DMS79 treated with DMSO at 0.1 percent for 48 hours (cell line): ENCODE measurements around the gene DOLK.
"Not testable (repeated sequence)": the region's sequence is repeated elsewhere in the genome, so short reads cannot be mapped to it uniquely, and the experiment has no call there.

Experiments
- DNase-seq: peaks from one replicate; lab custom pipeline; 2025; lab: John Stamatoyannopoulos, UW

The DOLK gene

DNA sequence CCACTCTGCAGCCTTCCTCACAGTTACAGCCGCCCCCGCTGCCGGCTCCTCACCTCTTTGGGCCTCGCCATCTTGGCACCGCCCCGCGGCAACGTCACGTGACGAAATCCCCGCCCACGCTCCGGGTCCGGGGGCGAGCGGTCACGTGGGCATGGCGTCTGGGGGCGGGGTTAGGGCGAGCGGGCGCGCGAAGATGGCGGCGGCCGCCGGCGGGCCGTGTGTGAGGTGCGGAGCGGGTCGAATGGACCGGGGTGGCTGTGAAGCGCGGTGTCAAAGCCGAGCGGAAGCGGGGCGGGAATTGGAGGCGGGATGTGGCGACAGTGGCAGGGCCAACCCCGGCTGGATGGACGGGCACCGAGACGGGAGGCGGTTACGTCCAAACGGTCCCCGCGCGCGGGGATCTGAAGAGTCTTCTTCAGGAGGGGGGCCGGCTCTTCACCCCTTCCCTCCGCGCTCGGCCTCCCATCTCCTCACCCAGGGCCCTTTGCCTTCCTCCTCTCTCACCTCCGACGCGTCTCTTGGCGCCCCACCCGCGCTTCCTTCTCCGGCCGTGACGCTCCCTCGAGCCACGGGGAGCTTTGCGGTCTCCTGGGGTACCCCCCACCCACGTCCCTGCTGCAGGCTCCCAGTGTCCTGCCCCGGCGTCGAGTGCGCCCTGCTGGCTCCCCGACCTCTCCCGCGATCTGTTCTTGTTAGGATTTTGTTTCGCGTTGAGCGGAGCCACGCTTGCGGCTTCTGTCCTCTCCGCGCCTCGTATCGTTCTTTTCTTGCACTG, at the start of gene DOLK, which contains the start of gene NUP188:
Gene DOLK (minus strand): TSS at position 77 of the 775 bp plus-strand sequence. CDS start 300 bp downstream, outside the sequence.
Gene NUP188 (plus strand): TSS at position 173 of the 775 bp plus-strand sequence. CDS start 21 bp downstream, at position 194.
- DNase-seq = peak; percentile 86

DNA sequence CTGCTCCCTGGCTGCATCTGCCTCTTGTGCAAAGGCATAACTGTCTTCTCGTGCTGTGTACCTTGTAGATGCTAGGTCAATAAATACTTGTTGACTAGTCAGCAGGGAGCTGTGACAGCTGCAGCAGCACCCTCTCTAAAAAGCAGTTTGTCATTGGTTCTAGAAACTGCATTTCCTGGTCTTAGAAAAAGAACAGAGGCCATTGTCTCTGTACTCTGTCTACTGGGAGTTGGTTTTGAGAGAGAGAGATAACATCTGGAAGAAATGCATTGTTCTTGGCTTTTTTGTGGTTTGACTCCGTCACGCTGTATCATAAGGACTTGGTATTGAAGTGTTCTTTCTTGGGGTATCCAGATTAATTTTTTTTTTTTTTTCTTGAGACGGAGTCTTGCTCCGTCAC, 48.4 kb upstream of the DOLK start:
- peak; percentile 14 for DNase-seq

DNA sequence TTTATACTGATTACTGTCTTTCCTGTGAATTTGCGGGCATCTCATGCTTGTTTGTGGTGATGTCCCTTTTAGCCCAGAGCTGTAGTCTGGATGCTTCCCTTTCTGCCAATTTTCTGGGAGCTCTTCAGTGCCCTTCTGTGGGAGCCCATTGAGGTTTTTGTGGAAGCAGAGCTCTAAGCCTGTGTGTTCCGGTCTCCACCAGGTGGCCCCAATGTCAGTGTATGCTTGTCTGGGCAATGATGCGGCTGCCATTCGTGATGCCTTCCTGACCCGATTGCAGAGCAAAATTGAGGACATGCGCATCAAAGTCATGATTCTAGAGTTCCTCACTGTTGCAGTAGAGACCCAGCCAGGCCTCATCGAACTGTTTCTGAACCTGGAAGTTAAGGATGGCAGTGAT, 45.6 kb upstream of the DOLK start:
- DNase-seq = no peak

DNA sequence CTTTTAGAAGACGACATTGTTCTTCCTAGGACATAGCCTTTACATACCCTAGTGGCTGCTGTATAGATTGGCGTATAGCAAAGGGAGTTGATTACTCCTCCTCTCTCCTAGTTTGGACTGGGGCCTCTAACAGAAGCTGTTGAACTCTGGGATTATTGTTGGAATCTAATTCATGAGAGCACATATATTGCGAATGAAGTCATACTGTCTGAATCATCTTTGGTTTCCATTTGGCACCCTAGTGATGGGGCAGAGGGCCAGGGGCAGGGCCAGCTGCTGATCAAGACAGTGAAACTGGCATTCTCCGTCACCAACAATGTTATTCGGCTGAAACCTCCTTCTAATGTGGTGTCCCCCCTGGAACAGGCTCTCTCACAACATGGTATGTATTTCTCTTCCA, 40.4 kb upstream of the DOLK start:
- no peak for DNase-seq

DNA sequence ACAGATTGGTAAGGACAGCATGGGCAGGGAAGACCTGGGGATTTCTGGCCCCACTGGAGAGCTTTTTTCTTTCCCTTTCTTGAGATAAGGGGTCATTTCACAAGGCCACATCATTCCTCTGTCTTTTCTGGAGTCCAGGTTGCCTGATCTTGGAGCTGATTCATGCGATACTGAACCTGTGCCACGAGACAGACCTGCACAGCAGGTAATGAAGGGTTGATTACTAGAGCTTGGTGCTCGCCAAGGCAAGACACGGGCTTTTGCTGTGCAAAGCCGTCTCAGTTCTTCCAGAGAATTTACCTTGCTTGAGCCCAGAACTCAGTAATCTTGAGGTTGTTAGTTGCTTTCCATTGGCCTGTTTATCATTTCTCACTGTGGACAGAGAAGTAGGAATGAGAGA, 39.3 kb upstream of the DOLK start:
- DNase-seq = no peak

DNA sequence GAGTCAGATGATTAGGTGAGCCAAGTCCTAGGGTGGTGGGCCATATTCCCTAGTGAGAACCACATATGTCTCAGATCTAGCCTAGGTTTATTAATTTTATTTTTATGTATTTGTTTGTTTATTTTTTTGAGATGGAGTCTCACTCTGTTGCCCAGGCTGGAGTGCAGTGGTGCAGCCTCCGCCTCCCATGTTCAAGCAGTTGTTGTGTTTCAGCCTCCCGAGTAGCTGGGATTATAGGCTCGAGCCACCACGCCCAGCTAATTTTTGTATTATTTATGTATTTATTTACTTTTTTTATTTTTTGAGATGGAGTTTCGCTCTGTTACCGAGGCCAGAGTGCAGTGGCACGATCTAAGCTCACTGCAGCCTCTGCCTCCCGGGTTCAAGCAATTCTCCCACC, 36.1 kb upstream of the DOLK start:
- DNase-seq = no peak

DNA sequence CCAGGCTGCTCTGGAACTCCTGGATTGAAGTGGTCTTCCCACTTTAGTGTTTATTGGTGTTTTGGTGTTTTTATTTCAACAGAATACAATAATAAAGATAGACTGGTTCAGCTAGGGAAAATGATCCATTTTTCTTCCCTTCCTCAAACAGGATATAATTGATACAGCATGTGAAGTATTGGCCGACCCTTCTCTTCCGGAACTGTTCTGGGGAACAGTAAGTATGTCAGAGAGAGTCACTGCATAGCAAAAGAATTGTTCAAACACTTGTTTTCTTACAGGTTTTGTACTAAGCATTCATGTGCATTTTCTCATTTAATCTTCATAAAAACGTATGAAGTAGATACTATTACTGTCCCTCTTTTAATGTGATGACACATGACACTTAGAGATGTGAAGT, 31.7 kb upstream of the DOLK start:
- no peak for DNase-seq

DNA sequence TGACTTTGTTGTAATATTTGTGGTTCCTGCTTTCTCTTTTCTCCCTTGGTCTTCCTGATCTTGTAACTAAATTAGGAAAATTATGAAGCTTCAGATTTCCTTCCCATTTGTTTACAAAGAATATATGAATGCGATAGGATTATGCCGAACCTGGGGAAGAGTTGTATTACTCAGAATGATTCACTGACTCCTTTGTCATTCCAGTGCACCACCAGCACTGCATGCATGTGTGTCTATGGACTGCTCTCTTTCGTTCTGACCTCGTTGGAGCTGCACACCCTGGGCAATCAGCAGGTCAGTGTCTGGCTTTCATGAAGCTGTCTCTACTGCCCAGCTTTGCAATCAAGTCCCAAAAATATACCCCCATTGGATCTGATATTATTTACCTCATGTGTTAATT, 25.6 kb upstream of the DOLK start:
- DNase-seq = no peak

DNA sequence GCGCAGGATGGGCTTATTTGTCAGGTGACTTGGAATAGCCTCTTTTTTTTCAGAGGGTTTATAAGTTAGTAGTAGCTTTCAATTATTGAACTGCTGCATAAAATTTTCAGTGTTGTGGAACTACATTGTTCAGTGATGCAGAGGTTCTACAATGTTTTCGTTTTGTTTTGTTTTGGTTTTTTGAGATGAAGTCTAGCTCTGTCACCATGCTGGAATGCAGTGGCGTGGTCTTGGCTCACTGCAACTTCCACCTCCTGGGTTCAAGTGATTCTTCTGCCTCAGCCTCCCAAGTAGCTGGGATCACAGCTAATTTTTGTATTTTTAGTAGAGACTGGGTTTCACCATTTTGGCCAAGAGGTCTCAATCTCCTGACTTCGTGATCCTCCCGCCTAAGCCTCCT, 22.1 kb upstream of the DOLK start:
- DNase-seq = no peak

DNA sequence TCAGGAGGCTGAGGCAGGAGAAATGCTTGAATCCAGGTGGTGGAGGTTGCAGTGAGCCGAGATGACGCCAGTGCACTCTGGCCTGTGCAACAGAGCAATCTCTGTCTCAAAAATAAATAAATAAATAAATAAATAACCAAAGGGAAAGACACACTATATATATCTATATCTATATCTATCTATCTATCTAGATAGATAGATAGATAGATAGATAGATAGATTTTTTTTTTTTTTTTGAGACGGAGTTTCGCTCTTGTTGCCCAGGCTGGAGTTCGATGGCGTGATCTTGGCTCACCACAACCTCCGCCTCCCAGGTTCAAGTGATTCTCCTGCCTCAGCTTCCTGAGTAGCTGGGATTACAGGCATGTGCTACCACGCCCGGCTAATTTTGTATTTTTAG, 14.0 kb upstream of the DOLK start:
- DNase-seq = not testable (repeated sequence)

DNA sequence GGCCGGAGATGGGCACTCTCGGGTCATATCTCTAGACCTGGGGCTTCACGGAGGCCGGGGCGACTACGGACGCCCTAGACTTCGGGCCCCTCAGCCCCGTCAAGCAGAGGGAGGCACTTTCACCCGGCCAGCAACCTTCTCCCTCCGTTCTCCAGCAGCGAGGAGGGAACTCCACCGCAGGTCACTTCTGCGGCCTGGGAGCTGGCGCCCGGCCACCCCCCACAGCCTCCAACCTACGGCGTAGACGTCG, 201 bp downstream of the DOLK start:
- DNase-seq = no peak

DNA sequence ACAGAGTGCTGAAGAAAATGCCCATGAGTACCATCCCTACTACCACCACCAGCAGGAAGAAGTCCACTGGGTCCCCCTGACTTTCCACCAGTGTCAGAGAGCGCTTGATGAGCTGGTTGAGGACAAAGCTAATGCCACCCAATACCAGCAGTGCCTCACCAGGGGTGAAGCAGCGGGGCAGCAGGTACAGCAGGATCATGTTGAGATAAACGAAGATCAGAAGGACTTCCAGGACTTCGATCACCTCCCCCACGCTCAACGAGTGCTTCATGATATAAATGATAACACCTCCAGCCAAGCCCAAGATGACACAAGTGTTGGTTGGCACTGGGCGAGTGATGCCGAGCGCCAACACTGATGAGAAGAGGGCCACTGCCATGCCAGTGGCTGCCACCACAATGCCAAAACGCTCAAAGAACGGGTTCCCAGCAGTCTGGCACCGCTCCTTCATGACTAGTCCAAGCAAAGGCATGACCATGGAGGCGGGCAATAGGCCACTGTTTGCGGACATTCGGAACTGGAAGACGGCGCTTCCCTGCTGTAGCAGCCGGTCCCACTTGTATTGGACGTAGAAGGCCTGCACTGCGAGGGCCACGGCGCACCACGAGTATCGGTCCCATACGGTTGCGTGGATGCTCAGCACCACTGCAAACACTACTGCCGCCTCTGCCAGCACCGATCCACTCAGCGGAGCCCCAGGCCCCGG, 679 bp downstream of the DOLK start:
- peak; percentile 44 for DNase-seq

DNA sequence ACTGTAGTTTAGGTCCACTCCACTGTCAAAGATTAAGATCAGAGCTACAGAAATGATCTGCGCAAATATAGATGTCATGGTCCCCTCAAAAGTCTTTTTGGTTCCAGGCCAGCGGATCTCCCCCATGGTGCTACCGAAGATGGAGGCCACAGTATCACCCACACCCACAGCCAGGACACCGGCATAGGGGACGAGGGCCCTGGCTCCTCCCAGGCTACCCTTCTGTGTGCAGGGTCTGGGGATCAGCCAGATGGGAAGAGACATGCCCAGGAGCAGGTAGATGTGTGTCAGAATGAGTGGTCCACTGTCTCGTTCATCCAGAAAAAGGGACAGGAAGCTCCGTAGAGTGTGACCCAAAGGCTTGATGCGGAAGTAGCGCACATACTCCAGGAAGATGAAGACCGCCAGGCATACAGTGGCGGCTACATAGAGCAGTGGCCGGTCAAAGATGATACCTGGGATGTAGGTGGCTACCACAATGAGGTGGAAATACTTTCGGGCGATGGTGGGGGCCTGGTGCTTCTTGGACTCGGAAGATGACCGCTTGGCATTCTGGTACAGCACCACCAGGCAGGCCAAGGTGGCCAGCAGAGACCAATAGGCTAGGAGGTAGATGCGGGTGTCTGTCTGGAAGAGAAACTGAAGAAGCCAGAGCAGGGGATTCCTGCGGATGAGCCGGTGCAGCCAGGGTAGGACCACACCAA, 1.5 kb downstream of the DOLK start:
- DNase-seq = no peak

DNA sequence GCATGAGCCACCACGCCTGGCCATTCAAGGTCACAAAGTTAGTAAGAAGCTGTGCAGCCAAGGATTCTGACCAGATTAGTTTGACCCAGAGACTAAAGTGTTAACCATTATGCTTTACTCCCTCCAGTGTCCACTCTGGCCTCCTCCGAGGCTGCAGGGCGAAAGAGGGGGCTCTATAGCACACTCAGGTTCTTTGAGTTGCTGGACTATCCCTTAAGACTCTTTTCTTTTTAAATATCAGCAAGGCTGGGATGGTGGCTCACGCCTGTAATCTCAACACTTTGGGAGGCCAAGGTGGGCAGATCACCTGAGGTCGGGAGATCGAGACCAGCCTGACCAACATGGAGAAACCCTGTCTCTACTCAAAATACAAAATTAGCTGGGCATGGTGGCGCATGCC, 2.4 kb downstream of the DOLK start:
- DNase-seq = not testable (repeated sequence)

DNA sequence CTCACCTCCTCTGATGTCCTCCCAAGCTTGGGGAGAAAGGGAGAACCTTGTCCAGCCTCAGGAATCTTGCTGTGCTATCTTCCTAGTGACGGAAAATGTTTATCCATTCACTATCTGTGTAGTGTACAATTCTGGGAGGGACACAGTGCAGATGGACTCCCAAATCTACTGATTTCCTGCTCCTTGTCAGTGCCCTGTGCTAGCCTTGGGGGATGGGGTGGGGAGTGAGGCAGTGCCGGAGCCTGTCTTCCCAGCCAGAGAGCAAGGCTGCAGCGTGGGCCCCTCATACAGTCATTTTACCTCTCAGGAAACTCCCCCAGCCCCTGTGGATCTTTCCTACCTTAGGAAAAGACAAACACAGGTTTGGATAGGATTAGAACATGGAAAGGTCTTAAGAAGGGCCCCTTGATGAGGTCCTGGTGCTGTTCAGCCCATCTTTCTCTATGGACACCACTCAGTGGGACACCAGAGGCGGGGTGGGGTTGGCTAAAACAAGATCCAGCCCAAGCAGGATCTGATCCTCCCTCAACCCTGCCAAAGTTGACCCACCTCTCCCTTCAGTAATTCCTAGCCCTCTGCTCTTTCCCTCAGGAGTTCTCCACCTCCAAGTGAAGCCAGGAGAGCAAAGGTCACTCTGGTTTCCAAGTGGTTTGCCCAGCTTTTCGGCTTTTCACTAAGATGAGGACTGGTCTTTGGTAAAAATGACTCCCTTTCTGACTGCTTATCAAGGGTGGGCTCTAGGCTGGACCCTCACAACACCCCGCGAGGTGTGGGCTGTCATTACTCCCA, 3.4 kb downstream of the DOLK start:
- no peak for DNase-seq

DNA sequence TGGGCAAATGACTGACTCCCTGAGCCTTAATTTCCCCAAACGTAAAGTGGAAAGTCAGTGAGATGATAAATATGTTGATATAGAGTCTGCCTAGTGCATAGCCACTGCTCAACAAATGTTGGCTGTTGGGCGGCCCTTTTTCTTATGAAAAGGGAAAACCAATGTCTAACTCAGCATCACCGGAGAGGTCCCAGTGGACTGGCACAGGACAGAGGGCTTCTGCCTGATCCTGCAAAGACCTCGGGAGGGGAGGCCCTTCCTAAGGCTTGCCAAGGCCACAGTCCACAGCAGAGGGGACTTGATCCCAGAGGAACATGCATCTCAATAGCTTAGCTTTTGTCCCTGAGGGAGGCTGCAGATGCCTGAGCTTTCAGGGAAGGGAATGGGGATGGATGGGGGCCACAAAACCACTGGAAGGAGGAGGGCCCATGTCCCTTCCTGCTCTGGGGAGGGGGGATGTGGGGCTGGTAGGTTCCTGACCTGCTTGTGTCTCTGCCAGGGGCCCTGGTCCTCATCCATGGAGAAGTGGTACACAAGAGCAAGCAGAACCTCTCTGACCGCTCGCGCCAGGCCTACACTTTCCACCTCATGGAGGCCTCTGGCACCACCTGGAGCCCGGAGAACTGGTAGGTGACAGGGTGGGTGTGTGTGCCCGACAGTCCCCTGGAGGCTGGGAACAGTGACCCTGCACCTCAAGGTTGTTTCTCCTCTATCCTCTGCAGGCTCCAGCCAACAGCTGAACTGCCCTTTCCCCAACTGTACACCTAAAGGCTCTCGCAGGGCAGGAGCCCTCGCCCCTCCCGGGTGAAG, 6.3 kb downstream of the DOLK start:
- no peak for DNase-seq

DNA sequence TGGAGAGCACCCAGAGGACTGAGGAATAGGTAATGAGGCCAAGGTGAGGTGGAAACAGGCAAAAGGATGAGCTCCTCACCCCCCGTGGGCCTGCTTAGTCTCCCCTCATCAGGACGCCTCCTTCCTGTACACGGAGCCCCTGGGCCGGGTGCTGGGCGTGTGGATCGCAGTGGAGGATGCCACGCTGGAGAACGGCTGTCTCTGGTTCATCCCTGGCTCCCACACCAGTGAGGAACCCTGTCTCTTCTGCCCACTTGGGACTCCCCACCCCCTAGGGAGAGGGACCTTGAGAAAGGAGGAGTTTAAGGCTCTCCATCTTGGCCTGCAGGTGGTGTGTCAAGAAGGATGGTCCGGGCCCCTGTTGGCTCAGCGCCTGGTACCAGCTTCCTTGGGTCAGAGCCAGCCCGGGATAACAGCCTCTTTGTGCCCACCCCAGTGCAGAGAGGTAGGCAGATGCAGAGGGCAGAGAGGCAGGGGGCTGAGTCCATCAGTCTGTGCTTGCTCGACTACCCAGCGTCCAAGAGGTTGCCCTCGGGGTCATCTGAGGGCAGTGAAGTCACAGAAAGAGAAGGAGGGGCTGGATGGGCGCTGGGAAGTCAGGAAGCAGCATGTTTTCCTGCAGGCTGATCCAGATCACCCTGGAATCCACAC, 7.0 kb downstream of the DOLK start:
- DNase-seq = no peak

DNA sequence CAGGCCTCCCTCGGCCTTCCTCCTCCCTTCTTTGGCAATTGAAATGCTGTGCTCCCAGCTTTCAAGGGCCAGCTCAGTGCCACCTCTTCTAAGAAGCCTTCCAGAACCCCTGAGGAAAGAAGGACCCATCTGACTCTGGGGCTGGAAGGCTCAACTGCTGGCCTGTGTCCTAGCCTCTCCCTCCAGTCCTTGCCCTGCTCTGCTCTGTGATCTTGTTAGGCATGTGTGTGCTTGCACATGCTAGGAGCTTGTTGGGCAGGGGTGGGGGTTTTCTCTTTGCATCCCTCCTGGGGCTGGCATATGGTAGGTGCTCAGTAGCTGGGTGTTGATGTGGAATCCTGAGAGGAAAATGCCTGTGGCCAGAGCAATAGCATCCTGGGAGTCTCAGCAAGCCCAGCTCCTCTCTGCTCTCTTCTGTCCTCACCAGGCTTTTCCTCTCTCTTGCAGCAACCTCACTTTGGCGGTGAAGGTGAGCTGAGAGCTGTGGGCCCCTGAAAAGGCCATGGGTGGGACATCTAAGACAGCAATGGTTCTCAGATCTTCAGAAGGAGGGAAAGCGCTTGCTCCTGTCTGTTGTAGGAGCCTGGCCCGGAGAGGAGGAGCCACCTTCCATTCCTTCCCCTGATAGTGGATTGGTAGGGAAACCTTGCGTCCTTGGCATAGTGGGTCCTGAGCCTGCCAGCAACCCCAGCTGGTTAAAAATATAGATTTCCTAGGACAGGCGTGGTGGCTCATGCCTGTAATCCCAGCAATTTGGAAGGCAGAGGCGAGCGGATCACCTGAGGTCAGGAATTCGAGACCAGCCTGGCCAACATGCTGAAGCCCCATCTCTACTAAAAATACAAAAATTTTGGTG, 9.9 kb downstream of the DOLK start:
- no peak for DNase-seq

DNA sequence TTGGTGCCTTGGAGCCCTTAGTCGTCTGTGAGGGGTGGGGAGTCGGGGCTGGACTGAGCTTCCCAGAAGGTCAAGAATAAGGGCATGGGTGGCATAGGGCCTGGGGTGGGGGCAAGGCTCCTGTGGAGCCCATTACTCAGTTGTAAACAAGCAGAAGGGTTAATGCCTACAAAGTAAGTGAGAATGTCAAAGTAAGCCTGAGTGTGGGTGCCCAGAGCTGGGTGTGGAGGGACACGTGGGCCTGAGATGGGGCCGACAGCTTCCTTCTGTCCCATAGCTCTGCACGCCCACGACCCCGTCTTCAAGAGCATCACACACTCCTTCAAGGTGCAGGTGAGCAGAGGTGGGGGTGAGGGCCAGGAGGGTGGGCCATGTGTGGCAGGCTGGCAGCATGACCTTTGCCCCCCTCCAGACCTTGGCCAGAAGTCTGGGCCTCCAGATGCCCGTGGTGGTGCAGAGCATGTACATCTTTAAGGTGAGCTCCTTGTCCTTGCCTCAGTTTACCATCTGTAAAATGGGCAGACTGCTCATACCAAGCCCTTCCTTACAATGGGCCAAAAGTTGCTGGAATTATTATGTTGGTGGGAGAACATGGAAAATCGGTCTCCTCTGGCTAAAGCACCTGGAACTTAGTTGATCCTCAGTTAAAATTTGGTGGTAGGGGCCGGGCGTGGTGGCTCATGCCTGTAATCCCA, 11.1 kb downstream of the DOLK start:
- no peak for DNase-seq
